Measurements from ENCODE around the gene ELAPOR1. TPM values are rescaled to one million over a fixed set of nuclear protein-coding genes. Genes with fewer than 3 reads are reported as not detected.
"Not testable (repeated sequence)": the region's sequence is repeated elsewhere in the genome, so short reads cannot be mapped to it uniquely, and the experiment has no call there.

Gene ELAPOR1
- total RNA-seq, 1 donor from 2014 or later: 1.2 TPM

- TF ChIP-seq EZH2 (IDR thresholded peaks at IDR 0.05; ENCODE audit: insufficient read depth, low read length) (no peak), CTCF (IDR thresholded peaks at IDR 0.05; ENCODE audit: insufficient read depth, low read depth, low read length) (no peak)
- H3K27ac Mint-ChIP-seq (ENCODE audit: unreplicated experiment): no peak overlapping the region
- Histone ChIP-seq H3K4me3 (ENCODE audit: insufficient read depth, low read depth, low read length) (no peak overlapping the region), H3K9ac (ENCODE audit: low read length) (no peak overlapping the region), H4K20me1 (ENCODE audit: insufficient read depth, low read length) (no peaks in the 10 kb centered on the region), H3K4me2 (ENCODE audit: low read length) (no peak overlapping the region), H3K79me2 (ENCODE audit: insufficient read depth, low read length) (no peaks in the 10 kb centered on the region), H3K27ac (ENCODE audit: low read depth, low read length) (no peak overlapping the region), H3K27me3 (ENCODE audit: insufficient read depth, low read length) (no peaks in the 10 kb centered on the region), H2AFZ (ENCODE audit: low read depth, low read length) (no peak overlapping the region), H3K4me1 (ENCODE audit: insufficient read depth, low read length) (no peaks in the 10 kb centered on the region), H3K9me3 (ENCODE audit: insufficient read depth, low read depth, low read length) (no peaks in the 10 kb centered on the region), H3K36me3 (ENCODE audit: insufficient read depth, low read length) (no peaks in the 10 kb centered on the region)
- H3K27me3 Mint-ChIP-seq (ENCODE audit: low read depth, unreplicated experiment): peaks cover 4% of the 10 kb centered on the region
- DNase-seq (ENCODE audit: low read depth) (no peak), FAIRE-seq (no peak)
- H3K4me3 Mint-ChIP-seq (ENCODE audit: unreplicated experiment): no peak overlapping the region
- peaks cover 2% of the 10 kb centered on the region for H3K9me3 Mint-ChIP-seq (ENCODE audit: unreplicated experiment)
- no peaks in the 10 kb centered on the region for H3K4me1 Mint-ChIP-seq (ENCODE audit: low read depth, unreplicated experiment)
- H3K36me3 Mint-ChIP-seq (ENCODE audit: low read depth, unreplicated experiment): no peaks in the 10 kb centered on the region
These were observed 24.4 kb downstream of the ELAPOR1 start for GRCh38 chr1:109138358-109138757.

DNA sequence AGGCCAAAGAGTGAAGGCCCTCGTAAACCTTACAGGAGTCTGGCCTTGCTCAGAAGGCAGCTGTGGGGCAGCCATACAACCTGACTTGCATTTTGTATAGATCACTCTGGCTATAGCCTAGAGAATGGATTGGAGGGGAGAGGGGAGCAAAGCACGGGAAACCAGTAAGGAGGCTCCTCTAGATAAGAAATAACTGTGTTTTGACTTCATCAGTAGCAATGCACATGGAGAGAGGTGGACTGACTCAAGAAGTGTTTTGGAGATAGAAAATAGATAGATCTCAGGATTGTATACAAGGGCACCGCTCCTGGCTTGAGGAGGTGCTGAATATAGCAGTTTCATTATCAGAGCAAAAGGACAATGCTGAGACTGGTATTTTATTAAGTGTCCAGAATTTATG is 26.5 kb downstream of the ELAPOR1 start:
- H3K27me3 ChIP-seq (ENCODE audit: insufficient read depth, low read length): no peaks in the 10 kb centered on the region
- no peaks in the 10 kb centered on the region for H3K9me3 ChIP-seq (ENCODE audit: insufficient read depth, low read depth, low read length)
- Mint-ChIP-seq H3K4me1 (ENCODE audit: low read depth, unreplicated experiment) (no peaks in the 10 kb centered on the region), H3K27me3 (ENCODE audit: low read depth, unreplicated experiment) (peaks cover 1% of the 10 kb centered on the region), H3K27ac (ENCODE audit: unreplicated experiment) (no peak overlapping the region), H3K9me3 (ENCODE audit: unreplicated experiment) (peaks cover 2% of the 10 kb centered on the region), H3K36me3 (ENCODE audit: low read depth, unreplicated experiment) (no peaks in the 10 kb centered on the region), H3K4me3 (ENCODE audit: unreplicated experiment) (no peak overlapping the region)
- no peak overlapping the region for H3K4me3 ChIP-seq (ENCODE audit: insufficient read depth, low read depth, low read length)
- DNase-seq (ENCODE audit: low read depth): no peak
- H4K20me1 ChIP-seq (ENCODE audit: insufficient read depth, low read length): no peaks in the 10 kb centered on the region
- H3K9ac ChIP-seq (ENCODE audit: low read length): no peak overlapping the region
- FAIRE-seq: no peak
- H3K4me2 ChIP-seq (ENCODE audit: low read length): no peak overlapping the region
- no peak overlapping the region for H3K27ac ChIP-seq (ENCODE audit: low read depth, low read length)
- H3K4me1 ChIP-seq (ENCODE audit: insufficient read depth, low read length): no peaks in the 10 kb centered on the region
- no peaks in the 10 kb centered on the region for H3K79me2 ChIP-seq (ENCODE audit: insufficient read depth, low read length)
- no peak overlapping the region for H2AFZ ChIP-seq (ENCODE audit: low read depth, low read length)
- TF ChIP-seq EZH2 (IDR thresholded peaks at IDR 0.05; ENCODE audit: insufficient read depth, low read length) (no peak), CTCF (IDR thresholded peaks at IDR 0.05; ENCODE audit: insufficient read depth, low read depth, low read length) (no peak)
- H3K36me3 ChIP-seq (ENCODE audit: insufficient read depth, low read length): no peaks in the 10 kb centered on the region

DNA sequence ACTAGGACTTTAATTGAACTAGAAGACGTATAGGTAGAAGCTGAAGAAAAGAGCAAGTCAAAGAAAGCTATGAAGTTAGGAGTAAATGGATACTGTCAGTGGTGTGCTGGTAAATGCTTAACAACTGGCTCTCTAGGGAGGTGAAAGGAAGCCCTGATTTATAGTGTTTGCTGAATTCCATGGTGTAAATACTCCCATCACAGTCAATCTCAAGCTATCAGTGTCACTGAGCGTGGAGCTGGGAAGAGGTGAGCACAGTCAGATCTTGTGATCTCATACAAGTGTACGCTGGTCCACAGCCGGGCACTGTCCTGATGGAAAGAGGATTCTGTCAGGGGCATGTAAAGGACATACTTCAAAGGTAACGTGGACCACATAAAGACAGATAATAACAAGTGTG is 28.3 kb downstream of the ELAPOR1 start:
- no peak for FAIRE-seq
- no peak for TF ChIP-seq CTCF (IDR thresholded peaks at IDR 0.05; ENCODE audit: insufficient read depth, low read depth, low read length)
- no peak for TF ChIP-seq EZH2 (IDR thresholded peaks at IDR 0.05; ENCODE audit: insufficient read depth, low read length)

DNA sequence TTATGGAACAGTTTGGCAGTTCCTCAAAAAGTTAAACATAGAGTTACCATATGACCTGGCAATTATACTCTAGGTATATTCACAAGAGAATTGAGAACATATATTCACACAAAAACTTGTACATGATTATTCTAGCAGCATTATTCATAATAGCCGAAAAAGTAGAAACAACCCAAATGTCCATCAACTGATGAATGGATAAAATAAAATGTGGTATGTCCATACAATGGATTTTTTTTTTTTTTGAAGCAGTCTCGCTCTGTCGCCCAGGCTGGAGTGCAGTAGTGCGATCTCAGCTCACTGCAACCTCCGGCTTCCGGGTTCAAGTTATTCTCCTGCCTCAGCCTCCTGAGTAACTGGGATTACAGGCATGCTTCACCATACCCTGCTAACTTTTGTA is 28.8 kb downstream of the ELAPOR1 start:
- DNase-seq (ENCODE audit: low read depth); H4K20me1 ChIP-seq (ENCODE audit: insufficient read depth, low read length); H3K27me3 ChIP-seq (ENCODE audit: insufficient read depth, low read length); H3K9me3 ChIP-seq (ENCODE audit: insufficient read depth, low read depth, low read length); H2AFZ ChIP-seq (ENCODE audit: low read depth, low read length); H3K9me3 Mint-ChIP-seq (ENCODE audit: unreplicated experiment); H3K9ac ChIP-seq (ENCODE audit: low read length); H3K4me1 Mint-ChIP-seq (ENCODE audit: low read depth, unreplicated experiment); H3K4me3 ChIP-seq (ENCODE audit: insufficient read depth, low read depth, low read length); H3K36me3 Mint-ChIP-seq (ENCODE audit: low read depth, unreplicated experiment); H3K4me3 Mint-ChIP-seq (ENCODE audit: unreplicated experiment); H3K27ac ChIP-seq (ENCODE audit: low read depth, low read length); H3K79me2 ChIP-seq (ENCODE audit: insufficient read depth, low read length); H3K27me3 Mint-ChIP-seq (ENCODE audit: low read depth, unreplicated experiment); H3K4me2 ChIP-seq (ENCODE audit: low read length); H3K4me1 ChIP-seq (ENCODE audit: insufficient read depth, low read length); FAIRE-seq; H3K27ac Mint-ChIP-seq (ENCODE audit: unreplicated experiment); H3K36me3 ChIP-seq (ENCODE audit: insufficient read depth, low read length): not testable (repeated sequence)

More for the DNA sequence above, 28.3 kb downstream of the ELAPOR1 start:
- no peak overlapping the region for H3K4me3 Mint-ChIP-seq (ENCODE audit: unreplicated experiment)
- Histone ChIP-seq H3K4me2 (ENCODE audit: low read length) (no peak overlapping the region), H3K4me3 (ENCODE audit: insufficient read depth, low read depth, low read length) (no peak overlapping the region), H4K20me1 (ENCODE audit: insufficient read depth, low read length) (no peaks in the 10 kb centered on the region), H3K27ac (ENCODE audit: low read depth, low read length) (no peak overlapping the region), H3K36me3 (ENCODE audit: insufficient read depth, low read length) (no peaks in the 10 kb centered on the region), H3K9me3 (ENCODE audit: insufficient read depth, low read depth, low read length) (no peaks in the 10 kb centered on the region), H3K79me2 (ENCODE audit: insufficient read depth, low read length) (no peaks in the 10 kb centered on the region), H2AFZ (ENCODE audit: low read depth, low read length) (peak overlapping the region; percentile 16), H3K27me3 (ENCODE audit: insufficient read depth, low read length) (no peaks in the 10 kb centered on the region), H3K4me1 (ENCODE audit: insufficient read depth, low read length) (no peaks in the 10 kb centered on the region), H3K9ac (ENCODE audit: low read length) (no peak overlapping the region)
- H3K4me1 Mint-ChIP-seq (ENCODE audit: low read depth, unreplicated experiment): no peaks in the 10 kb centered on the region
- H3K9me3 Mint-ChIP-seq (ENCODE audit: unreplicated experiment): peaks cover 2% of the 10 kb centered on the region
- no peak for DNase-seq (ENCODE audit: low read depth)
- H3K27ac Mint-ChIP-seq (ENCODE audit: unreplicated experiment): no peak overlapping the region
- H3K36me3 Mint-ChIP-seq (ENCODE audit: low read depth, unreplicated experiment): no peaks in the 10 kb centered on the region
- no peaks in the 10 kb centered on the region for H3K27me3 Mint-ChIP-seq (ENCODE audit: low read depth, unreplicated experiment)
